HG03432 (cell line): ENCODE results near the gene LY6G6F.

Source experiments
- ATAC-seq: cut with Tn5 transposase; IDR thresholded peaks from one replicate; pipeline ENCODE4 v1.9.1; 2021; ENCODE audit warnings: mild to moderate bottlenecking, moderate library complexity; ENCODE audit not compliant: unreplicated experiment

Gene LY6G6F

GRCh38 chr6:31706599-31706998 is at the start of gene LY6G6F:
LY6G6F (plus strand) TSS chr6:31706866; CDS start chr6:31706907, 41 bp downstream.
- no peak for ATAC-seq

GRCh38 chr6:31657406-31658157 is 49.1 kb upstream of the LY6G6F start:
- ATAC-seq, result no peak

GRCh38 chr6:31658158-31658688 is 48.4 kb upstream of the LY6G6F start:
- no peak for ATAC-seq

- ATAC-seq, result no peak
Observed at GRCh38 chr6:31658983-31659648, 47.5 kb upstream of the LY6G6F start.

DNA sequence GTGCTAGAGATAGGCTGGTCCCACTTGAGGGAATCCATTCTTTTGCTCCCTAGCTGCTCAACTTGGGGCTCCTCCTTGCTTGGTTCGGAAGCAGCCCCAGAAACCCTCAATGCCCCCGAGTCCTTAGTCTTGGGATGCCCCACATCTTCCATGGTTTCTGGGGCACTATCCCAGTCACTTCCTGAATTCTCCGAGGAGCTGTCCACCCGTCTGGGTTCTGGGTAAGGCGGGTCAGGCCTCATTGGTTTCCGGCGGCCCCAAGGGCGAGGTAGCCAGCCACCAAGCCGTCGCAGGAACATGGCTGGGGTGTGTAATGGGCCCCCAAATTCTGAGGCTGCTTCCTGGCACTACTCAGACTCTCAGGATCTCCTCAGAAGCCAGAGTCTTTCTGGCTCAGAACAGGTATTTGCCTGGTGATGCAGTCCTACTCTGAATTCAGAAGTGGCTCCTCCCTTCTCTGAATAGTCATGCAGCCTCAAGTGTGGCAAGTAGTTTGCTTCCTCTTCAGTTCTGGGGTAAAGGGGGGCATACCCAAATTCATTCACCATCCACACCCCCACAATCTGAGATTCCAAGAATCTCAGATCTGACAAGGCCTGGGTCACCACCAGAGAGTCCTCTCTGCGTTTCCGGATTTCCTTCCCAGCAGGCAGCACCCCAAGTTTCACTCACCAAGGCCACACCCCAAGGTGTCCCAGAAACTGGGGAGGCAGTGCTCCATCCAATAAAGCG is 46.9 kb upstream of the LY6G6F start:
- ATAC-seq, result no peak

- ATAC-seq, result peak; percentile 51
Observed at GRCh38 chr6:31660381-31661261, 46.0 kb upstream of the LY6G6F start, which contains the start of gene C6orf47. C6orf47 (minus strand) TSS chr6:31660778; CDS start chr6:31659947, 831 bp downstream.

- no peak for ATAC-seq
Observed at GRCh38 chr6:31661262-31662123, 45.2 kb upstream of the LY6G6F start.

DNA sequence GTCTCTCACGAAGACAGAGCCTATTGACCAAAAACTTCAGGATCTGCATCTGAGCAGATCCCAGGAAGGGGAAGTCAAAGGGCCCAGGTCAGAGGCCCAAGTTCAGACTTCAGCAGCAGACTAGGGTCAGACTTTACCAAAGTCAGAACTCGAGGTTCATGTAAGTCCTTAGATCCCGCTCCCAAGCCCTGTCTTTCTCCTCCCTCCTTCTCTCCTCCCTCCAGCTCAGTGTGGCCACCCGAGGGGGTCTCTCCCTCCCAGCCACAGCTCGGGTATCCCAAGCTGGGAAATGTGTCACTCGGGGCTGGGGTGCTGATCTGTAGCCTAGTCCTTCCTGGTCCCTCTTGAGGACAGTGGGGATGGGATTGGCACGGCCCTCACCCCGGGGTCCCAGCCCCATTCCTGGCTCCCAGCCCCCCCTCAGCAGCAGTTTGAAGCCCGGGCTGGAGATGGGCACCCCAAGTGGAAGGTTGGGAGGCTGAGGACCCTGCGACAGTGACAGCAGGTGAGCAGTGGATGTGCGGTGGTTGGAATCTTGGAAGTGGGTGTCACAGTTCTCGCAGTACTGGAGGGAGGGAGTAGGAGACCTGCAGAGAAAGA is 44.4 kb upstream of the LY6G6F start:
- ATAC-seq, result no peak

GRCh38 chr6:31663126-31663960 is 43.3 kb upstream of the LY6G6F start:
- no peak for ATAC-seq

GRCh38 chr6:31663961-31664789 is 42.5 kb upstream of the LY6G6F start:
- no peak for ATAC-seq

DNA sequence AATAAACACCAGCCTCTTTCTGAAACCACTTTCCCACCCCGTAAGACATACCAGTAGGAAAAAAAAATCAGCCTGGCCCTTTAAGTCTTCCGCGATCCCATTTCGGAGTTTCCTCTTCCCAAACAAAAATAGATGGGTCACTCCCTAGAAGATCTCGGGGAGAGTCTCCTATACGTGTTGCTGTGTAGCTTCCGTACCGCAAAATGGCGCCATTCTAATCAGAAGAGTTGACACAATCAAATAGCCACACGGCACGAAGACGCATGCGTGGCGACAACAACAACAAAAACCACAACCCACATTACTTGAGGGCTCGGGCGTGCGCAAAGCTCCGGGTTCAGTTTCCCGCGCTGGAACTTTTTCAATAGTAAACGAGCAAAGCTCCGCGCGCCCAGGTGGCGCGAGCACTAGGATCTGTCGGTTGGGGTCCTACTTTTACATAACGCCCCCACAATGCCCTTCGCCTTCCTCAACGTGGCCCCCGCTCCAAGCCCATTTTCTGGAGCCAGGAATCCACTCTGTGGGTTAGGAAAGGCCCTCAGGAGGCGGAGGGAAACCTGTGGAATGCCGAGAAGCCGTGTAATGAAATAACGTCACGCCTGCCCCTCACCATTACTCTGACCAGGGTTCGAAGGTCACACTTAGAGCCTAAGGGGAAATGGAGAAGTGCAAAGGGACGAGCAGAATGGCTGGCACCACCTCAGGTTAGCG is 41.7 kb upstream of the LY6G6F start, which contains the start of gene GPANK1:
TSS of gene GPANK1 (minus strand) at position 208 of the 711 bp plus-strand sequence. CDS start 519 bp downstream, outside the sequence.
- peak; percentile 33 for ATAC-seq

GRCh38 chr6:31665501-31666336 is 40.9 kb upstream of the LY6G6F start, which contains the start of gene CSNK2B:
CSNK2B (plus strand) TSS chr6:31666080; CDS start chr6:31666832, 752 bp downstream.
- peak; percentile 80 for ATAC-seq

GRCh38 chr6:31666337-31666965 is 40.2 kb upstream of the LY6G6F start:
- no peak for ATAC-seq

- no peak for ATAC-seq
Observed at GRCh38 chr6:31669676-31670075, 37.0 kb upstream of the LY6G6F start, which contains the start of gene LY6G5B. LY6G5B (plus strand) TSS chr6:31669976; CDS start chr6:31670951, 975 bp downstream.
